ENCODE data around the gene MYOM1.
"Not testable (repeated sequence)": the region's sequence is repeated elsewhere in the genome, so short reads cannot be mapped to it uniquely, and the experiment has no call there.

The MYOM1 gene

DNA sequence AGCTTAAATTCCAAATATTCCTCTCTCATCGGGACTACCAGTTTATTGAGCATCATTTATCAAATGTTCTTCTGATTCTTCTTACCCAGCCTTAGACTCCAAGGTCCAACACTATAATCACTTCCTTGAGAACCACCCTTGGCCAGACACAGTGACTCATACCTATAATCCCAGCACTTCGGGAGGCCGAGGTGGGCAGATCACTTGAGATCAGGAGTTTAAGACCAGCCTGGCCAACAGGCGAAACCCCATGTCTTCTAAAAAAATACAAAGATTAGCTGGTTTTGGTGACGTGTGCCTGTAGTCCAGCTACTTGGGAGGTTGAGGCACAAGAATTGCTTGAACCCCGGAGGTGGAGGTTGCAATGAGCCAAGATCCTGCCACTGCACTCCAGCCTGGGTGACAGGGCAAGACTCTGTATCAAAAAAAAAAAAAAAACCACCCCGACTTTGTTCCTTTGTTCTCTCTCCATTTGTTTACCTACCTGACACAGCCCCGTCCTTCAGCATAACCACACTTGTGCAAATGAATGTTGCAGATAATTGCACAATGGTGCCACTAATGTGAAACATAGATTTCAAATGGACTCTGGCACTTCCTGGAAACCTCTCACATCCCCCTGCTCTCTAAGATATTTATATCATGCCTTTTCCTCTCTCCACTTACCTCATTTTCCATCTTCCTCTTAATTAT lies 167.9 kb downstream of the MYOM1 start:
- no peak for DNase-seq

DNA sequence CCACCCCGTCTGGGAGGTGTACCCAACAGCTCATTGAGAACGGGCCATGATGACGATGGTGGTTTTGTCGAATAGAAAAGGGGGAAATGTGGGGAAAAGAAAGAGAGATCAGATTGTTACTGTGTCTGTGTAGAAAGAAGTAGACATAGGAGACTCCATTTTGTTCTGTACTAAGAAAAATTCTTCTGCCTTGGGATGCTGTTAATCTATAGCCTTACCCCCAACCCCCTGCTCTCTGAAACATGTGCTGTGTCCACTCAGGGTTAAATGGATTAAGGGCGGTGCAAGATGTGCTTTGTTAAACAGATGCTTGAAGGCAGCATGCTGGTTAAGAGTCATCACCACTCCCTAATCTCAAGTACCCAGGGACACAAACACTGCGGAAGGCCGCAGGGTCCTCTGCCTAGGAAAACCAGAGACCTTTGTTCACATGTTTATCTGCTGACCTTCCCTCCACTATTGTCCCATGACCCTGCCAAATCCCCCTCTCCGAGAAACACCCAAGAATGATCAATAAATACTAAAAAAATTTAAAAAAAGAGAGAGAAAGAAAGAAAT lies 169.8 kb downstream of the MYOM1 start:
- DNase-seq: not testable (repeated sequence)

DNA sequence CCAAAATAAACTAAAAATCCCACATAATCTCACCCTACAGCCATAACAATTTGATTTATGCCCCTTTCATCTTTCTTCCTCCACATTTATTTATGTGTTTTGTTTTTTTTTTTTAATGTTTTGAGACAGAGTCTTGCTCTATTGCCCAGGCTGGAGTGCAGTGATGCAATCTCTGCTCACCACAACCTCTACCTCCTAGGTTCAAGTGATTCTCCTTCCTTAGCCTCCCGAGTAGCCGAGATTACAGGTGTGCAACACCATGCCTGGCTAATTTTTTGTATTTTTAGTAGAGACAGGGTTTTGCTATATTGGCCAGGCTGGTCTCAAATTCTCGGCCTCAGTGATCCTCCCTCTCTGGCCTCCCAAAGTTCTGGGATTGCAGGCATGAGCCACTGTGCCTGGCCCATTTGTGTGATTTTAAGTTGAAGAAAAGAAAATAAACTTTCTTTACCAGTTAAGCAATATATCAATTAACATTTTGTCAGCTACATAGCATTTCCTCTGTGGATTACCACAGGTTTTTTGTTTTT lies 170.9 kb downstream of the MYOM1 start:
- no peak for DNase-seq

- DNase-seq: no peak
Observed at GRCh38 chr18:3048121-3048520, 171.6 kb downstream of the MYOM1 start.

DNA sequence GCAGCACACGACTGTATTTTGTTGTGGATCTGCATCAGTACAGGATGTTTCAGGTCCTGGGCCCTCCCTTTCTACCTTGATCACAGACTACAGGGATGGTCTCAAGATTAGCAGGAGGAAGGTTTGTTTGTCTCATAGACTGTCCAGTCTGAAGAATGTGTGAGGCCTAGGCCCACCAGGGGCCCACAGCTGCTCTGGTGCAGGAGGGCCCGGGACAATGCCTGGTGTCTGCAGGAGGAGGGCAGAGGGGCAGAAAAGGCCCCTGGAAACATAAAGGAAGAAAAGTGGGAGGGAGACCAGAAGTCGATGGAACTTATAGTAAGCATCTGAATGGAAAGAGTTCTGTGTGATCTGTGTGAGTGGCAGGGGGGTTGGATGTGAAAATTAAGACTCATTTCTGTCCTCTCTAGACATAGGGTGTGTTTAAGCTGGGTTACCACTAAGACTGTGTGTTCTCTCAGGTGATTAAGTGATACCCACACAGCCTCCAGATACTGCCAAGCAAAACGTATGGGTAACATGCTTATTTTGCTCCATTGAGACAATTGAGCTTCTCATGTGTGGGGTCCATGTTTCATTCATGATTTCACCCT lies 173.5 kb downstream of the MYOM1 start:
- DNase-seq: peak in 1 of 2 experiments; percentile 28

GRCh38 chr18:3044931-3045698 lies 174.7 kb downstream of the MYOM1 start:
- no peak for DNase-seq

- DNase-seq: no peak
Observed at GRCh38 chr18:3042379-3042778, 177.4 kb downstream of the MYOM1 start.

- no peak for DNase-seq
Observed at GRCh38 chr18:3041843-3042242, 177.9 kb downstream of the MYOM1 start.

GRCh38 chr18:3040881-3041280 lies 178.9 kb downstream of the MYOM1 start:
- DNase-seq: no peak

- DNase-seq: no peak
Observed at GRCh38 chr18:3040173-3040572, 179.6 kb downstream of the MYOM1 start.

DNA sequence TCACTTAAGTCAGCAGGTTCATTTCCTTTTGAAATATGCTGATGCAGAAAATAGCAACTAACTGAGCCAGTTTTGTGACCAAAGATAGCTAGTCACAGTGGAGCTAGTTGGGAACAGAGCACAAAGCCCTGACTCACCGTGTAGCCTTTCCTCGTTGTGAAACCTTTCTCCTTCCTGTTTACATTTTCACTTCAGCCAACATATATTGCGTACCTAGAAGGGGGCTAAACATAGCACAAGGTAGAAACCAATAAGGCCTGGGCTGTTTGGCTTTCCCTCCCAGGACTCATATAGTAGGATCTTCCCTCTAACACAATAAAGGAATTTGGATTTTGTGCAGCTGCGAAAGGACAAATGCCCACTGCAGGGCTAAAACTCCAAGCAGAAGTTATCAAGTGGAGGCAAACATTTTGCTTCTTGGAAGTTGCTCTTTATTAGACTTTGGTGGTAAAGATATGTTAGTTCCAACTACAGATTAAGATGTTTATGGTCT lies 182.3 kb downstream of the MYOM1 start:
- no peak for DNase-seq

DNA sequence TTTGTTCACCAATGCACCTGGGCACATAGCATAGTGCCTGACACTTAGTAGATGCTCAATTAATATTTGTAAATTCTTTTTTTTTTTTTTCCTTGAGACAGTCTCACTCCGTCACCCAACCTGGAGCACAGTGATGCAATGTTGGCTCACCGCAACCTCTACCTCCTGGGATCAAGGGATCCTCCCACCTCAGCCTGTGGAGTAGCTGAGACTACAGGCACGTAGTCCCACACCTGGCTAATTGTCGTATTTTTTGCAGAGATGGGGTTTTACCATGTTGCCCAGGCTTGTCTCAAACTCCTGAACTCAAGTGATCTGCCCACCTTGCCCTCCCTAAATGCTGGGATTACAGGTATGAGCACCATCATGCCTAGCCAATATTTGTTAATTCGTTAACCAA lies 183.7 kb downstream of the MYOM1 start:
- no peak for DNase-seq

DNA sequence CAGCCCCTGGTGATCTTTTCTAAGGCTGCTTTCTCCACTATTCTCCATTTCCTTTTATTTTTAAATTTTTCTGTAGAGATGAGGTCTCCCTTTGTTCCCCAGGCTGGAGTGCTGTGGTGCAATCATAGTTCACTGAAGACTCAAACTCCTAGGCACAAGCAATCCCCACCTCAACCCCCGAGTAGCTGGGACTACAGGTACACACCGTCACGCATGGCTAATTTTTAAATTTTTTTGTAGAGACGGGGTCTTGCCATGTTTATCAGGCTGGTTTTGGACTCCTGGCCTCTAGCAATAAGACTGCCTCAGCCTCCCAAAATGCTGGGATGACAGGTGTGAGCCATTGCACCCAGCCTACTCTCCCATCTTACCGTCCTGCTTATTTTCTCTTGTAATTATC lies 184.1 kb downstream of the MYOM1 start:
- no peak for DNase-seq

- DNase-seq: no peak
Observed at GRCh38 chr18:3032721-3033120, 187.0 kb downstream of the MYOM1 start.

- DNase-seq: no peak
Observed at GRCh38 chr18:3029215-3029952, 190.4 kb downstream of the MYOM1 start.

DNA sequence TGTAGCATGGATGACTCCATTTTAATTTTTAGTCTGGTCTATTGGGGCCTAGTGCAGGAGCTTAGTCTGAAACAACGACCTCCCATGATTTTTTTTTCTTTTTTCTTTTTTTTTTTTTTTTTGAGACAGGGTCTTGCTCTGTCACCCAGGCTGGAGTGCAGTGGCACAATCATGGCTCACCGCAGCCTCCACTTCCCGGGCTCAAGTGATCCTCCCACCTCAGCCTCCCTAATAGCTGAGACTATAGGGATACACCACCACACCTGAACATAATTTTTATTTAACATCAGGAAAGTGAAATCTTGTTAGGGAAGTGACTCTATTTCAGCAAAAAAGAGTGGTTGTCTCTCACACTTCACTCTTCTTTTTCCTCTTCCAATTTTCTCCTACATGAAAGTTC lies 191.7 kb downstream of the MYOM1 start:
- DNase-seq: not testable (repeated sequence)

GRCh38 chr18:3027370-3027891 lies 192.3 kb downstream of the MYOM1 start:
- no peak for DNase-seq

DNA sequence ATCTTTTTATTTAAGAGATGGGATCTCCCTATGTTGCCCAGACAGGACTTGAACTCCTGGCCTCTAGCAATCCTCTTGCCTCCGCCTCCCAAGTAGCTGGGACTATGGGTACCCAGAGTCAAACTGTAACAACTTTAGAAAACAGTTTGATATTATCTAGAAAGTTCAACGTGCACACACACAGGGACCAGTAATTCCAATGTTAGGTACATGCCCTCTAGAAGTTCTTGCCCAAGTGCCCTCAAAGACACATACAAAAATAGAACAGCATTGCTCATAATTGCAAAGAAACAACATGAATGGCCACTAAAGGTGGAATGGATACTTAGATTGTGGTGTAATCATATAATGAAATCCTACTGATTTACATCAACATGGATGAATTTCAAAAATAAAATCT lies 194.2 kb downstream of the MYOM1 start:
- no peak for DNase-seq

- DNase-seq: not testable (repeated sequence)
Observed at GRCh38 chr18:3023603-3024002, 196.2 kb downstream of the MYOM1 start.

Data from activated CD4-positive, alpha-beta T cell treated with anti-CD3 and anti-CD28 coated beads, Interleukin-2, amount 50 U/mL, for 48 hours (primary cell).